HG03159 (cell line): ENCODE results near the gene NANOS1.

ENCODE experiments used
- ATAC-seq: cut with Tn5 transposase; IDR thresholded peaks from one replicate; pipeline ENCODE4 v1.9.1; 2021; ENCODE audit warnings: mild to moderate bottlenecking, moderate library complexity; ENCODE audit not compliant: unreplicated experiment

NANOS1 gene

DNA sequence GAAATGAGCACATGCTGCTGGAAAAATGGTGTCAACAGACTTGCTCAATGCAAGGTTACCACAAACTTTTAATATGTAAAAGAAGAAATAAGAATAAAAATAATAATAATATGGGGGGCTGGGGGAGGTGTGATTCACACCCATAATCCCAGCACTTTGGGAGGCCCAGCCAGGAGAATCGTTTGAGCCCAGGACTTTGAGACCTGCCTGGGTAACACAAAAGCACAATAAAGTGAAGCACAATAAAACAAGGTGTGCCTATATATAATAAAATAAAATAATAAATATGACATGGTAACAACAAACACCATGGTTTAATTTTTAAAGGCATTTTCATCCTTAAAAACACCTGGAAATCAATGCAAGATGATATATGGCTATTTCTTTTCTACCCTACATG, 26.0 kb downstream of the NANOS1 start:
- no peak for ATAC-seq

DNA sequence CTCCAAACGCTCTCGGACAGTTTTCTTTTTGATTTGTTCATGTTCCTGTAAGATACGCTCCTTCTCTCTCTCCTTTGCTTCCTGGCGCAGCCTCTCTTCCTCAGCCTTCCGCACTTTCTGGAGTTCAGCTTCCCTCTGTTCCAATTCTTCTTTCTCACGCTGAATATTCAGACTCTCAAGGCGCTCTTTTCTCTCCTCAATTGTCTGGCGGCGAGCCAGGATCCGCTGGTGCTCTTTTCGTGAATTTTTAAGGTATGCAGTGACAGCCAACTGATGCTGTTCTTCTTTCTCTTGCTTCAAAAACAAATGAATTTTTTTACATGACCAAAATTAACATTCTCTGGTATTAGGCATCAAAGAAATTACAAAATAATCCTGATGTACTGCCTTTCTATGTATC, 28.5 kb downstream of the NANOS1 start:
- no peak for ATAC-seq

DNA sequence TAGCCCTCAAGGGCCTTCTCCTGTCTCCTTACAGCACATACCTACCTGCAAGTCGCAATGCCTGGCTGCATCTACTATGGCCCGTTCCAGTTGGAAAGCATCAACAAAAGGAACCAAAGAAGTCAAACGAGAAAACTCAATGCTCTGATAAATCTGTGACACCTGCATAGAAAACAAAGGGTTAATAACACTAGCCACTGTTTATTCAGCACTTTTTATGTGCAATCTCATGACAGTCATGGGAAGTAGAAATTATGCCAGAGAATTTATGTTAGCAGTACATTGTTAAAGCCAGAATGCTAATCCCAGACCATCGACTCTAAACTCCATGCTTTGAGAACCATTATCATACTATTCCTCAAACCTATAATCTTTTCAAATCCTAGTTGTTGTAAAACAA, 30.0 kb downstream of the NANOS1 start:
- ATAC-seq, result no peak

DNA sequence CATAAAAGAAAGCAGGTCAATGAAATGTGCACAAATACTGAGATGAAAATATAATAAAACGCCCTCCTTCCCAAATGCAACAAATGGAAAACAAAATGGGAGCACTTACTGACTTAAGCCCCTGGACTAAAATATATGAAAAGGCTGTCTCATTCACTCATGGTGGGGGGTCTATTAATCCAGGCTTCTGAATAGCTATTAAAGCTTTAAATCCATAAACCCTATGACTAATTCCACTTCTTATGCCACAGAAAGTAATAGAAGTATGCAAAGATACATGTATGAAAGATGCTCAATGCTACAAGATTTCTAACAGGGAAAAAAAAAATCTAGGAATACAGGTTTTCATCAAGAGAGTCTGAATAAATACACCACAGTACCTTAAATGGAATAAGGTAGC, 30.6 kb downstream of the NANOS1 start:
- no peak for ATAC-seq

DNA sequence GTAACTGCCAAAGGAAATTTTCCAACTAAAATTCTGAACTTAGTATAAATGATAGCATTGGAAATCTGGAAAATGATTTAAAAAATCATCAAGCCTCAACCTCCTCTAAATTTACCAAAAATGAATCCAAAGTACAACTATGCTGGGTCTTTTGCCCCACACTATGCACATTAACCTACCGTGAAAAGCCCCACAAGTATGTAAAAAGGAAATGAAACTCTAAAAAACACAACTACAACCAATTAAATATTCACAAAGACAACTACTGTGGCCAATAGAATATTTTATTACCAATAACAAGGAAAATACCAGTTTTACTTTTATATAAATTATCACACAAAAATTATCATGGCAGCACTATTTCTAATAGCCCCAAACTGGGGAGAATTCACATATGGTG, 31.8 kb downstream of the NANOS1 start:
- ATAC-seq, result no peak

DNA sequence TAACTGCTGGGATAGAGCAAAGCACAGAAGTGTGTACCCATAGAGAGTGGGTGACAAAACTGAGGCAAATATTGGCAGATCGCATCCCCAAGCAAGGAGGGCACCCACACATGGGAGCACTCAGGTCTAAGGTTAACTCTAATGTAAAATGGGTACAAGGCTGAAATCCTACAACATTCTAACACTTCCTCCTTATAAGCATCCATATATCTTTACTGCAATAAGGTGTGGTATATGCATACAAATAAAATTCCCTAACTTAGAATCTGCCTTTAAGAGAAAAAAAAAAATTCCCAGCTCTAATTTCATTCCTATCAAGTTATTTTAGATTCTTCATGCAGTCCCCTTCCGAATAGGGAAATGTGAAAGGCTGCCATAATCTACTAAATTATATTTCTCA, 32.4 kb downstream of the NANOS1 start:
- ATAC-seq, result no peak

DNA sequence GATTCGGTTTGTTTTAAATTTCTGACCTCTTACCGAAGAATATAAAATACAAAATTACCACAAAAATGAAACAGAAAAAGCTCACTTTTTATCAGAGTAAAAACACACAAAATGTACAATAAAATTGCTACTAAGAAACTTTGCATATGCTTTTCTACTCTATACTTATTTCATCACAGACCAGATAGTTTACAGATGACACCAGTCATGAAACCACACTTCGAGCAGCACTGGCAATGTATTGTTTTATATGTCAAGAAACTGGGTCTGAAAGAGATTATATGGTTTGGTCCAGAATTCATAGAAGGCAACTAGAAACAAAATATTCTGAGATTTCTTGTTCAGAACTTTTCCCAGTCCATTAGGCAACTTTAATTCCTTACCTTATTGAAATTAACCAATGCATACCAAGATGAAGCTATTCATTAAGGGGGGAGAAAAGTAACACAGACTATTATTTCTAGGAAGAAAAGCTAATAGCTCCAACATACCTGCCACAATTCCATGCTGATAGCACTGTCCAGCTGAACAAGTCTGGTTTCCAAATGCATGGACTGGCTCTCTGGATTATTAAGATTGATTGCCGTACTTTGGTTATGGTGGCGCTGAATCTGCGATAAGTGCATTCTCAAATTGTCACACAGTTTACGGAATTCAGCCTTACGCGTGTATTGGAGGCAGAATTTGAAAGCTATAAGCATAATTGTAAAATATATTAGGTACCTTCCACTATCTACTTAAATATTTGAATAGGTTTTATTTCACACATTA, 41.1 kb downstream of the NANOS1 start:
- ATAC-seq, result no peak

DNA sequence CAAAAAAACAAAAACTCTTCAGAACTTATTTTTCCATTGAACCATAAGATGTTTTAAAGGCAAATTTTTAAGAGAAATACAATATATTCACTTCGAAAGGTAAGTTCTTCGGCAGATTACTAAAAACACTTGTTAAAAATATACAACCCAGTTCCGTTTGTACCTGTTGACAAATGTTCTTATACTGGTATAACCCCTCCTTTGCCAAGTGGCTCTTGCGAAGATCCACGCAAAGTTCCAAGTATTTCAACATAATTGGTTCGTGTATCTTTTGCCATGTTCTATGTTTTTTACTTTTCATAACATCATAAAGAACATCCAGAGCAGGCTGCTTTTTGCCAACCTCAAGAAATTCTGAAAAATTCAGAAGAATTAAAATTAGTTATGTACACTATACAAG, 44.1 kb downstream of the NANOS1 start:
- ATAC-seq, result no peak

DNA sequence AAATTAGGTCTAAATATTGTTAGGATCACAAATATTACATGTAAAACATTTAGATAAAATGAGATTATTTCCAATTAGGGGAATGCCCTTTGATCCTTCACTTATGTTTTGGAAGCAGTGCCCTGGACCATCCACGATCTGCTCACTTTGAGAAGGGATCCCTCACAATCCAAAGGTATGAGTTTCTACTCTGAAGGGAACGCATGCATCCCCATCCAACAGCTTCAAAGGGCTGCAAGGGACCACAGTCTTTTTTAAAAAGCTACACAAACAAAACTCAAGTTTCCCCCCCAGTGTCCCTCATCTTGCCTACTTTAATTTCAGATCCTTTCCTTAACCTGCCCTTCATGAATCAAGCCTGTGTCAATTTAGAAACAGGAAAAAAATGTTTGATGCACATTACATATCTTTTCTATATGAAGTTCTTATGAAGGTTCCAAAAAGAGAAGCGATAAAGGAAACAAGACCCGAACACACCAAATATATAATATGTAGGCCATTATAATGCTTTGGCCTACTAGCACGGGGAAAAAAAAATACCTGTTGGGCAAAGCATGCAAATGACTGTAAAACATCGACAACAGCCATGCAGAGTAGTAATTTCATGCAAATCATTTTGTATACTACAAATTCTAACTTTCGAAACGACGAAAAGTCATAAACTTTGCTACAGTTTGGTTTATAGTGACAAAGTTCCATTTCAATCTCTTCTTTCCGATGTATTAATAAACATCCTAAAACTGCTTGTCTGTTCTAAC, 49.1 kb downstream of the NANOS1 start:
- ATAC-seq, result no peak

DNA sequence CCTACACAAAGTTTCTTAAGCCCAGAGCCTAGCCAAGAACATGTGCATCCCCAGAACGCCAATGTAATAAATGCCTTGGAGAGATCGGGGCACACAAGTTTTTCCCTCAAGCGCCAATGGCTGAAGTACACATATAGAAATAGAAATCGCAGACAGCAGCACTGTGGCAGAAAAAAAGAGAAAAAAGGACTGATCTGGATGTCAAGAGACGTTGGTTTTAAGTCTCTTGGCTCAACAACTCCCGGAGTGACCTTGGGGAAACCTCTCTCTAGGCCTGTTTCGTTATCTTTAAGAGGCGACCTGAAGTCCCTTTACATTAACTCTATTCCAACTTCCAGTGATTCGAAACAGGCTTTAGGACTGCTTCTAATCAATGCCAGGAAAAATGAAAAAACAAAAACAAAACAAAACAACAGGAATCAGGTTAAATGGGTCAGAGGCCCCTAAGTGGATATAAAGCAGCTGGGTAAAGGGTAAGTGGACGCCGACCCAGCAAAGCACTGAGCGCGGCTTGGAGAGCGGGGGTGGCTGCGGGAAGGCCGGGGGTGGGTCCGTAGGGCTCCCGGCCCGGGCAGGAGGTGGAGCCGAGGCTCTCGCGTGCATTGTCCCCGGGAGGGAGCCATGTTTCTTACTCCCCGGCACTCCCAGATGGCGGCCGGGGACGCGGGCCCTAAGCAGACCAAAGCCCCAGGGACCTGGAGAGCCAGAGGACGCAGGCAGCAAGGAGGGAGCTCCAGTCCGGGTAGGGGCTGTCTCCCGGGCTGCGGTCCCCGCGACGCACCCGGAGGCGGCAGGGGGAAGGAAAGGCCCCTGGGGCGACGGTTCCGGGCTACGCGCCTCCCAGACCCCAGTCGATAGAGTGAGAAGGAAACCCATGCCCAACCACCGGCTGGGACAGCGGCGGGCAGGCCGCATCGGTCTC, 50.3 kb downstream of the NANOS1 start:
- peak; percentile 49 for ATAC-seq

DNA sequence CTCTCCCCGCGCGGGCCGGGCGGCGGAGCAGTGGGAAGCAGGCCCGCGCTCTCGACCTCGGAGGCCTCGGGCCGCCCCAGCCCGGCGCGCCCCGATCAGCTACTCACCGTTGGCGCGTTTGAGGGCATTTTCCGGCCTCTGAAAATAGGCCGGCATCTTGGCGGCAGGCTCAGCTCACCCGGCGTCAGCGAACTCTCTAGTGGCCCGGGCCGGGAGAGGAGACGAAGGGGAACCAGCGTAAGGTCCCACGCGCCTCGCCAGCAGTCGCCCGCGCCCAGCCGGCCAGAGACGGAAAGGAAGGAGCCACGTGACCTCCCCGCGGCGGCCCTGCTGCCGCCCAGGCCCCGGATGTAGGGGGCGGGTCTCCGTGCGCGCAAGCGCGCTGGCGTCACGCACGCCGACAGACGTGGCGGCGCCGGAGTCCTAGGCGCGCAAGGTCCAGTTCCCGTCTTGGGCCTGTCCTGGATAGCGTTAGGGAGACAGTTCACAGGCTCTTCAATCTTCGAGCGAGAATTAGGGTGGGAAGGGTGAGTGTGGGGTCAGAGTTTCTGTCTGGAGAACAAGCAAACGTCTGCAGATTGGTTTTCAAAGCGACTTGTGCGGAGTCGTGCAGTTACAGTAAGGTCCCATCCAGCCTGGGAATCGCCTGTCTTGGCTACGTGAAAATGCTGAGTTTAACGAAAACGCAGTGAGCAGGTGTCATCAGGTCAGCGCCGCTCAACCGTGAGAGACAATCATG, 51.2 kb downstream of the NANOS1 start, which contains the start of gene EIF3A:
Gene EIF3A, minus strand, starts transcription at position 297 of the 739 bp plus-strand sequence. Its CDS starts 141 bp downstream, at position 156.
- peak; percentile 78 for ATAC-seq
